Measurements from ENCODE around the gene ACTL7B. TPM values are rescaled to one million over a fixed set of nuclear protein-coding genes. Genes with fewer than 3 reads are reported as not detected.

The ACTL7B gene
- total and polyA plus RNA-seq, 2 of the 8 experiments (the other 6 are each of a cell fraction or from before 2014, with no cell fraction given), result not detected

DNA sequence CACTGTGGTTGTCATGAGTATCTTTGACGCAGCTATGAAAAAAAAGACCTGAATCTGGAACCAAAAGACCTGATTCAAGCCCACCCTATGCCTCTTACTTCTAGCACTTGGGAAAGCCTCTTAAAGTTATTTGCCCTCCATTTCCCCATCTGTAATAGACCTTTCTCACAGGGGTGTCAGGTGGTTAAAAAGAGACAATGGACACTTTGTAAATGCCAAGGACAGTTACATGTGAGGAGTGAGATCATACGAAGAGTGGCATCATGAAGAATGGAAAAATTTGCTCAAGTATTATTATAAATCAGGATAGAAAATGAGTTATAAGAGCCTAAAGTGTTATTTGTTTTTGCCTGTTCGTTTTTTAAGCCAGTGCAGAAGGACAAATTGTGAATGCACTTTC is 46.5 kb downstream of the ACTL7B start:
- no peaks in the 10 kb centered on the region for H3K36me3 ChIP-seq (ENCODE audit: control insufficient read depth in 2 of 4, insufficient read depth in 4 of 4, low read length in 3 of 4)
- H3K9me3 ChIP-seq (ENCODE audit: insufficient read depth in 2 of 2, low read depth in 1 of 2, low read length in 1 of 2), result no peaks in the 10 kb centered on the region
- no peak overlapping the region for H4K8ac ChIP-seq (ENCODE audit: extremely low read depth, insufficient read depth, low read length)
- no peak overlapping the region for H2BK20ac ChIP-seq (ENCODE audit: low read length)
- no peak overlapping the region for H2BK12ac ChIP-seq (ENCODE audit: low read depth, low read length)
- DNase-seq (ENCODE audit: low read depth in 1 of 2, low spot score in 2 of 2) (no peak), FAIRE-seq (no peak)
- H2BK15ac ChIP-seq (ENCODE audit: low read length), result no peak overlapping the region
- 80% methylated on average over 3 of the region's 3 CpGs; no CpG with 5 or more reads in 1 of the 2 experiments for WGBS, 2 experiments (ENCODE audit: extremely low coverage in 1 of 2, insufficient coverage in 1 of 2, insufficient read length in 1 of 2, insufficient replicate concordance in 2 of 2, low coverage in 1 of 2, low lambda C conversion rate in 2 of 2, missing lambda C conversion rate in 1 of 2)
- H2BK5ac ChIP-seq (ENCODE audit: low read depth, low read length), result no peak overlapping the region
- ChIA-PET CTCF (ENCODE audit: partially characterized antibody) (interaction anchor here (0.7 kb wide), 1 partner anchor 24 kb away, joined by 4 read pairs; no protein-coding TSS in a partner anchor), POLR2A (ENCODE audit: partially characterized antibody) (no interaction called here)
- H3K79me1 ChIP-seq (ENCODE audit: low read depth, low read length), result no peaks in the 10 kb centered on the region
- H3K4me3 ChIP-seq (ENCODE audit: extremely low read depth in 1 of 4, insufficient read depth in 2 of 4, low read depth in 3 of 4, low read length in 4 of 4), result no peak overlapping the region
- H3K18ac ChIP-seq (ENCODE audit: extremely low read depth, low read length), result no peak overlapping the region
- no peaks in the 10 kb centered on the region; the same call in 1 of the 2 replicates for H3K23me2 ChIP-seq (ENCODE audit: low read depth, low read length)
- no peaks in the 10 kb centered on the region for H3K27me3 ChIP-seq (replicated peaks in 1 of 4; ENCODE audit: control insufficient read depth in 3 of 4, extremely low read depth in 1 of 4, insufficient read depth in 3 of 4, low read length in 3 of 4)
- H3K4ac ChIP-seq (replicated peaks; ENCODE audit: insufficient read length, low read depth, low read length), result no peak overlapping the region
- H3K4me2 ChIP-seq (ENCODE audit: insufficient read depth in 1 of 2, low read depth in 2 of 2, low read length in 2 of 2), result no peak overlapping the region
- no peak overlapping the region for H3K9ac ChIP-seq (replicated peaks in 1 of 4; ENCODE audit: extremely low read depth in 1 of 4, low read depth in 3 of 4, low read length in 3 of 4)
- H3K23ac ChIP-seq (ENCODE audit: insufficient read length), result no peak overlapping the region
- H2BK120ac ChIP-seq (replicated peaks; ENCODE audit: low read depth, low read length), result no peak overlapping the region
- H3K56ac ChIP-seq (replicated peaks; ENCODE audit: insufficient read length, low read depth, low read length), result no peak overlapping the region
- H3K27ac ChIP-seq (ENCODE audit: low read depth, low read length), result no peak overlapping the region
- no peaks in the 10 kb centered on the region for H3K4me1 ChIP-seq (replicated peaks in 1 of 4; ENCODE audit: control insufficient read depth in 3 of 4, insufficient read depth in 4 of 4, low read length in 3 of 4)
- no peaks in the 10 kb centered on the region for H3K79me2 ChIP-seq (ENCODE audit: control insufficient read depth in 1 of 2, insufficient read depth in 2 of 2, low read length in 2 of 2)
- H2AFZ ChIP-seq (ENCODE audit: low read length), result no peak overlapping the region
- H4K20me1 ChIP-seq (replicated peaks in 1 of 2; ENCODE audit: control insufficient read depth in 1 of 2, insufficient read depth in 2 of 2, low read length in 2 of 2), result no peaks in the 10 kb centered on the region
- no peak overlapping the region for H3K14ac ChIP-seq (ENCODE audit: insufficient read length)
- no peak overlapping the region for H2AK5ac ChIP-seq (ENCODE audit: low read depth, low read length)
- no peak overlapping the region for H4K5ac ChIP-seq (ENCODE audit: insufficient read length, low read depth, low read length)
- H4K91ac ChIP-seq (replicated peaks; ENCODE audit: insufficient read length, low read length), result no peak overlapping the region
- no peak for TF ChIP-seq GABPA (IDR thresholded peaks at IDR 0.05; ENCODE audit: borderline replicate concordance, insufficient read depth, low read length)
- no peak for TF ChIP-seq CEBPB (IDR thresholded peaks at IDR 0.05; ENCODE audit: low read depth, low read length)
- TF ChIP-seq RNF2 (IDR thresholded peaks at IDR 0.05; ENCODE audit: borderline replicate concordance, low read depth, low read length, missing control alignments, poor library complexity, severe bottlenecking), result no peak
- TF ChIP-seq SP1 (IDR thresholded peaks at IDR 0.05; ENCODE audit: low read depth, low read length), result no peak
- TF ChIP-seq MAFK (IDR thresholded peaks at IDR 0.05; ENCODE audit: low read depth, low read length), result no peak
- TF ChIP-seq TBP (IDR thresholded peaks at IDR 0.05; ENCODE audit: low read depth, low read length), result no peak
- TF ChIP-seq SUZ12 (IDR thresholded peaks at IDR 0.05; ENCODE audit: low read length), result no peak
- TF ChIP-seq GTF2F1 (IDR thresholded peaks at IDR 0.05; ENCODE audit: borderline replicate concordance, low read depth, low read length), result no peak
